ENCODE results near the gene NYAP1.
"Not testable (repeated sequence)": the region's sequence is repeated elsewhere in the genome, so short reads cannot be mapped to it uniquely, and the experiment has no call there.

GRCh38 chr7:100528108-100528866 lies 44.6 kb downstream of the NYAP1 start:
- TF ChIP-seq CTCF, EZH2, EZH2phosphoT487 (IDR thresholded peaks at IDR 0.05): not testable (repeated sequence)
